Spinal cord (tissue), 10 donors: ENCODE results near the gene WDSUB1. TPM values are rescaled to one million over a fixed set of nuclear protein-coding genes. Genes with fewer than 3 reads are reported as not detected.

Experiments
- DNase-seq, 6 donors: peaks; one replicate each; pipeline versions ENCODE4 v3.0.0 to v3.0.0-alpha.2; 2013 to 2015; ENCODE audit warnings: low spot score in 6 of 6, low read depth in 4 of 6
- H3K27ac ChIP-seq: one replicate; pipeline ENCODE4 v1.5.1; 2013; ENCODE audit warnings: low read depth, low read length, control low read depth
- H3K27me3 ChIP-seq: one replicate; pipeline ENCODE4 v1.6.1; 2013; ENCODE audit warnings: low read length; ENCODE audit not compliant: control insufficient read depth, insufficient read depth
- H3K36me3 ChIP-seq: one replicate; pipeline ENCODE4 v1.6.1; 2013; ENCODE audit warnings: low read length; ENCODE audit not compliant: control insufficient read depth, insufficient read depth
- H3K4me1 ChIP-seq: one replicate; pipeline ENCODE4 v1.6.1; 2013; ENCODE audit warnings: low read length; ENCODE audit not compliant: control insufficient read depth, insufficient read depth
- H3K4me3 ChIP-seq: one replicate; pipeline ENCODE4 v1.5.1; 2013; ENCODE audit warnings: low read depth, low read length, control low read depth
- H3K9me3 ChIP-seq: one replicate; pipeline ENCODE4 v1.6.1; 2013; ENCODE audit warnings: low read length; ENCODE audit not compliant: control insufficient read depth, insufficient read depth
- WGBS: methylation state at CpG from one replicate; pipeline ENCODE4 v1.1.5; 2013; ENCODE audit warnings: missing lambda C conversion rate; ENCODE audit not compliant: insufficient coverage; 5-methylcytosine and 5-hydroxymethylcytosine counted together
- polyA plus RNA-seq, 2 donors: library from polyadenylated mRNA; unstranded; fragments of 120-200 nt; gene quantifications; one replicate each; pipeline ENCODE4 v1.2.1, GENCODE V29; 2013; ENCODE audit not compliant: insufficient read length in 2 of 2
- total RNA-seq, 2 donors: library from RNA; depleted of rRNA in 1 of 2; stranded (reverse); fragments of 120-200 nt in 1 of 2; fragments of >200 nt in 1 of 2; gene quantifications; one replicate each; pipeline versions ENCODE4 v1.2.3 to v1.2.4, GENCODE V29; 2013 to 2014
- donor health status: healthy.

The WDSUB1 gene
- total and polyA plus RNA-seq, 4 donors, result 10.4 to 14.6 (median 11.7) TPM

DNA sequence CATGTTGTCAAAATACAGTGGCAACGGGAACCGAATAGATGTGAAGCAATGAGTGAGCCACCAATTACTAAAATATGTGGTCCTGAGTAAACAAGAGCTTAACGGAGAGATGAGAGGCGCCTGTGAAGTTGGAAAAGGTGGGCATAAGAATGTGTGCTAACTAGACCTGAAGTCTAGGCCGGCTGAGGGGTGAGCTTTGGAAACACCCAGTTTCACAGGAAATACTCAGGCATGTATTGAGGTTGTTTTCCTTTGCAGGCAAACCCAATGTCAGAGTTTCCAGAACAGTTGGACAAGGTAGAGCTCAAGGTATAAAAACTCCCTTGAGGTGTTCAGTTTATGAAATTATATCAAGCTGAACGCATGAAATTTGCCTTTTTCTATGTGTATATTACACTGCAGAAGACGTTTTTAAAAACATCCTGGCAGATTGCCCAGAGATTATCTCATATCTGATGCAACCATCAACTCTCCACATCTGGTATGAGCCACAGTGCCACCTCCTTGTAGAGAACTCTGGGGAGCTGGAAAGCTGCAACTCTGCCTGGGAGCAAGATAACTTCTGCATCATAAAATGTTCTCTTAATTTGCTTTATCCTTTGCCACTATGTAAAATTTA lies 3.9 kb upstream of the WDSUB1 start:
- no peak overlapping the region for H3K4me3 ChIP-seq
- H3K27me3 ChIP-seq, result no peaks in the 10 kb centered on the region
- no peaks in the 10 kb centered on the region for H3K9me3 ChIP-seq
- DNase-seq, result peak in 2 of 6 donors; percentile 29 to 48
- 81% methylated on average over 6 of the region's 7 CpGs for WGBS
- no peak overlapping the region for H3K27ac ChIP-seq
- H3K4me1 ChIP-seq, result peaks cover 8% of the 10 kb centered on the region
- H3K36me3 ChIP-seq, result no peaks in the 10 kb centered on the region

DNA sequence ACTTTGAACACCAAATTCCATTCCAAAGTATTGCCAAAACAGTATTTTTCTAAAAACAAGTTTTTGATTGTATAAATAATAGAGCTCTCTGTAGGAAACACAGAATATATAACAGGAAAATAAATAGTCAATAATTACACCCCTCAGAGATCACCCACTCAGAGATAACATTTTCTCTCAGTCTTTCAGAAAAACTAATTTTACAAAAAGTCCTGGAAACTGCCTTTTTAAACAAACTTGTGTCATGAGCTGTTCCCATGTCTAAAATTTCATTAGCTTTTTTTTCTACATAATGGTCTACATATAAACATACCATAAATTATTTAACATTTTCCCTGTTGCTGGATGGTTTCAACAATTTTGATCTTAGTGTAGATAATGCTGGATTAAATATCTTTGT lies 1.2 kb upstream of the WDSUB1 start:
- Histone ChIP-seq H3K36me3 (no peaks in the 10 kb centered on the region), H3K27me3 (no peaks in the 10 kb centered on the region), H3K9me3 (no peaks in the 10 kb centered on the region), H3K27ac (no peak overlapping the region), H3K4me1 (peaks cover 10% of the 10 kb centered on the region), H3K4me3 (no peak overlapping the region)
- no peak for DNase-seq

DNA sequence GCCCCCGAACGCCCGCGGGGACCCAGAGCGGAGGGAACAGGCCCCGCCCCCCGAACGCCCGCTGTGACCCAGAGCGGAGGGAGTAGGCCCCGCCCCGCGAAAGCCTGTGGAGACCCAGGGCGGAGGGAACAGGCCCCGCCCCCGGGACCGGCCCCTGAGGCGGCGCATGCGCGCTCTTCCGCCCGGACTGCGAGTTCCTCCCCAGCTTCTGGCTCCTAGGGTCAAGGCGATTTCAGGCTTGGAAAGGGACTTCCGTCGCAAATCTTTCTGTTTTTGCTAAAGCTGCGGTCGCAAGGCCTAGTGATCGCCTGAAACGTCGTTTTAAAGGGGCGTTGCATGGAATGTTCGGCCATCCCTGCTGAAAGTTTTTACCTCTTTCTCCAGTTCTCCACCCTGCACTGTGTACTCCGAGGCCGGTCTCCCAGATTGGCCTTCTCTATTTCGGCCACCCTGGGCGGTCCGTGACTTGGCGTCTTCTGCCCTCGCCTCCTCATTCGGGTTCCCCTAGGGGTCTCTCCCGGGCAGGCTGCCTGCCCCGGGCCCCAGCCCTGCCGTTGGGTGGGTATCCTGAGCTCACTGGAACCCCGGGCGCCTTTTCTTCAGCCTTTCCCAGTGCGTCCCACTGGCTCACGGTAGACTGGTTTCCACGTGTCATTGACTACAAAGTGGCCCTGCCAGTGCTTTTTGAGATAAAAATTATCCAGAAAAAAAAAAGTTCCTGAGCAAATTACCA lies 372 bp upstream of the WDSUB1 start:
- DNase-seq, result peak; percentile 91 to 98 (median 94)
- Histone ChIP-seq H3K36me3 (no peaks in the 10 kb centered on the region), H3K4me1 (peaks cover 10% of the 10 kb centered on the region), H3K27me3 (no peaks in the 10 kb centered on the region), H3K4me3 (peak overlapping the region; percentile 86), H3K27ac (peak overlapping the region; percentile 91), H3K9me3 (no peaks in the 10 kb centered on the region)
- under 1% methylated on average over 48 of the region's 50 CpGs for WGBS

DNA sequence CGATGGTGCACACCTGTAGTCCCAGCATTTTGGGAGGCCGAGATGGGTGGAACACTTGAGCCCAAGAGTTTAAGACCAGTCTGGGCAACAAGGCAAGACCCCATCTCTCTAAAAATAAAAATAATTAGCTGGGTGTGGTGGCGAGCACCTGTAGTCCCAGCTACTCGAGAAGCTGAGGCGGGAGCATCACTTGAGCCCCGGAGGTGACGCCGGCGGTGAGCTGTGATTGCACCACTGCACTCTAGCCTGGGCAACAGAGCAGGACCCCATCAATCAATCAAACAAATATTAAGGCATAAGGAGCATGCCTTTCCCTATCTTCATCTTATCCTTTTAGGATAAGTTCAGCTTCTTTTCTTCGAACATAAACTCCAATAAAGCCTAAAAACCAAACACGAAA lies 1.1 kb downstream of the WDSUB1 start:
- WGBS, result 84% methylated on average over 9 of the region's 11 CpGs
- H3K4me3 ChIP-seq, result peak overlapping the region; percentile 86
- no peaks in the 10 kb centered on the region for H3K36me3 ChIP-seq
- peak overlapping the region; percentile 91 for H3K27ac ChIP-seq
- peaks cover 10% of the 10 kb centered on the region for H3K4me1 ChIP-seq
- H3K27me3 ChIP-seq, result no peaks in the 10 kb centered on the region
- H3K9me3 ChIP-seq, result no peaks in the 10 kb centered on the region
- DNase-seq, result no peak

DNA sequence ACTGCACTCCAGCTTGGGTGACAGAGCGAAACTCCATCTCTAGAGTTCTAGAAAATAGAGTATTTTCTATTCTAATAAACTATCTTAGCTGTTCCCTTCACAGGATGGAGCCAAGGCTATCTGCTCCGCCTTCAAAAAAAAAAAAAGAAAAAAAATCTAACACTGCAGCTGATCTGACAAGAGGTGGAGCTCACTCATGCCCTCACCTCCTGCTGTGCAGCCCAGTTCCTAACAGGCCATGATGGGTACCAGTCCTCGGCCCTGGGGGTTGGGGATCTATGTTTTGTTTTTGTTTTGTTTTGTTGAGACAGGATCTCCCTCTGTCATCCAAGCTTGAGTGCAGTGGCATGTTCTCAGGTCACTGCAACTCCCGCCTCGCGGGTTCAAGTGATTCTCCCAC lies 3.0 kb downstream of the WDSUB1 start:
- WGBS, result 89% methylated on average over 3 of the region's 6 CpGs
- no peak overlapping the region for H3K4me3 ChIP-seq
- H3K27me3 ChIP-seq, result no peaks in the 10 kb centered on the region
- no peak overlapping the region for H3K27ac ChIP-seq
- H3K4me1 ChIP-seq, result peaks cover 10% of the 10 kb centered on the region
- no peaks in the 10 kb centered on the region for H3K36me3 ChIP-seq
- no peaks in the 10 kb centered on the region for H3K9me3 ChIP-seq
- no peak for DNase-seq

DNA sequence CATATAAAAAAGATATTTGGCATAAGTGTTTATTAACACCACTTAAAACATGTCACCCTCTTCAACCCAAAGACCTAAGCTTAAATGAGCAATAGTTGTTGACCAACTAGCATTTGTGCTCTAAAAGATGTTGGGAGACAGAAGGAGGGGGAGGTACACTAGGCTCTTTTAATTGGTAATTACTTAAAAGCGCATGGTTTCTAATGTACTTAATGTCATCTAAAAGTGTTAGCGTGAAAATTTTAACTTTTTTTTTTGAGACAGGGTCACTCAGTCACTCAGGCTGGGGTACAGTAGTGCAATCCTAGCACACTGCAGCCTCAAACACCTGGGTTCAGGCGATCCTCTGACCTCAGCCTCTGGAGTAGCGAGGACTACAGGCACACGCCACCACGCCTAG lies 5.5 kb downstream of the WDSUB1 start:
- Histone ChIP-seq H3K27me3 (no peaks in the 10 kb centered on the region), H3K9me3 (no peaks in the 10 kb centered on the region), H3K36me3 (no peaks in the 10 kb centered on the region), H3K4me3 (no peak overlapping the region), H3K27ac (no peak overlapping the region), H3K4me1 (peaks cover 8% of the 10 kb centered on the region)
- DNase-seq, result no peak
- 100% methylated on average over 2 of the region's 6 CpGs for WGBS

DNA sequence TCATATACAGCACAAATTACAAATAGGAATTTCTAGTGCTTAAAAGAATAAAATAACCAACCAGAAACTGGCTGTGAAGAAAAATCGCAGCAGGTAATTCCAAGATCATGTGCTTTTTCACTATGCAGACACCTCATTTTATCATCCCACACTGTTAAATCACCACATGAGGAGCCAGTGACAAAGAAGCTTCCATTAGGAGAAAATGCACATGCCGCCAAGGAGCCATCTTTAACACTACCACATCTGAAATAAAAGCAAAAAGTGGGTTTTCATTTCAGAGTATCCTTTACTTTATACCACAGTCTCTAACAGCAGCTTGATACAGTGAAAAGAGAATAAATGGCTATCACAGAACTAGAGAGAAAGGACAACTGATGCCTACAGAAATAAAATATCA lies 6.8 kb downstream of the WDSUB1 start:
- DNase-seq, result peak in 1 of 6 donors; percentile 55
- no peak overlapping the region for H3K27ac ChIP-seq
- H3K36me3 ChIP-seq, result no peaks in the 10 kb centered on the region
- no peaks in the 10 kb centered on the region for H3K27me3 ChIP-seq
- no peak overlapping the region for H3K4me3 ChIP-seq
- no peaks in the 10 kb centered on the region for H3K9me3 ChIP-seq
- no peaks in the 10 kb centered on the region for H3K4me1 ChIP-seq
- no CpG with 5 or more reads among the region's 2 CpGs for WGBS

DNA sequence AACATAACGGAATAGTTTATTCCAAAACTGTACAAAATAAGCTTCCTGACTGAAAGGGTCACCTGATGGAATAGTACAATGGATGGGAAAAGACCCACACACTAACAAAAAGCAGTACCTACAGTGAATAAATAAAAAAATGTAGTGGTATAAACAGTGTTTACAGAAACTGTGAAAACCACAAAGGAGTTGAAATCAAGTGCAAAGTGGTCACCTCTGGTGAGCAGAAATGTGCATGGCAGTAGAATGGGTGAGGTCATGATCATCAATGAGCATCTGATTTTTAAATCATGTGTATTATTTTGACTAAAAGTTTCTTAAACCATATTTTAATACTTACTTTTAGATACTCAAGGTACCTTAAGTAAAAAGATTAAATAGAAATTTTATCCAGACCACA lies 11.4 kb downstream of the WDSUB1 start:
- no peaks in the 10 kb centered on the region for H3K4me1 ChIP-seq
- H3K36me3 ChIP-seq, result no peaks in the 10 kb centered on the region
- no peak overlapping the region for H3K4me3 ChIP-seq
- no peak overlapping the region for H3K27ac ChIP-seq
- H3K27me3 ChIP-seq, result no peaks in the 10 kb centered on the region
- DNase-seq, result no peak
- H3K9me3 ChIP-seq, result no peaks in the 10 kb centered on the region
- WGBS, result no CpG with 5 or more reads among the region's 1 CpG

DNA sequence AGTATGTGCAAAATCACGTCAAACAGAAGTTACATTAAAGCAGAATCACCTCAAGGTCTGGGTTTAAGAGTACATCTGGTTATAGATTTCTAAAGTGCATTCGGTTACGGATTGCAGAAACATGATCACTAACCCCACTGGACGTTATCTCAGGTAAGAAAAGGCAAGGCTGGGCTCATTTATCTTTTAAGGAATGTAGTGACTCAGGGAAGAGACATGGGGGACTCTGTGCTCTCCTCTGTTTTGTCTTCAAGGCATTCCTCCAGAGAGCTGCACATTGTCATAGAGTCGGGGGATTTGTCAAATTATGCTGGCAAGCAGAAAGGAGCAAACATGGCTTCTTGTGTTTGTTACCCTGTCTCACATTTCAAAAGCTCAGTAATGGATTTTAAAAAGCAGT lies 14.3 kb downstream of the WDSUB1 start:
- no peak overlapping the region for H3K27ac ChIP-seq
- DNase-seq, result no peak
- H3K27me3 ChIP-seq, result no peaks in the 10 kb centered on the region
- H3K36me3 ChIP-seq, result no peaks in the 10 kb centered on the region
- H3K4me3 ChIP-seq, result no peak overlapping the region
- no peaks in the 10 kb centered on the region for H3K9me3 ChIP-seq
- 100% methylated on average over 3 of the region's 5 CpGs for WGBS
- H3K4me1 ChIP-seq, result no peaks in the 10 kb centered on the region

DNA sequence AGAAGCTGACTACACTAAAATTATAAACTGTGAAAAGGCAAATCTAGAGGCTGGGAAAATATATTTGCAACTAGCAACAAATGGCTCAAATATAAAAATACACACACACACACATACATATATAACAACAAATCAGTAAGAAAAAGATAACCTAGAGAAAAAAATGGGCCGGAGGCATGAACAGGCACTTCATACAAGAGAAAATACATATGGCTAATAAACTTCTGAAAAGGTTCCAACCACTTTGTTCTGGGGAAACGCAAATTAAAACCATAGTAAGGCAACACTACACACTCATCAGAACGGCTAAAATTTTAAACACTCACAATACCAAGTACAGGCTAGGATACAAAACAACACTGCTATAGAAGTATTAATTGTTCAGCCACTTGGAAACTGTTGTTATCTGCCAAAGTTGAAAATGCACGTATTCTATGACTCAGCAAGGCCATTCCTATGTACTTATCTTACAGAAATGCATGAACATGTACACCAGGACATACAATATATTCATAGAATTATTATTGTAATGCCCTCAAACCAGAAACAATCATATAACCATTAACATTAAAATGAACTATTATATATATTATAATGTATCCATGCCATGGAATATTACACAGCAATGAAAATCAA lies 15.6 kb downstream of the WDSUB1 start:
- no peaks in the 10 kb centered on the region for H3K9me3 ChIP-seq
- no peaks in the 10 kb centered on the region for H3K4me1 ChIP-seq
- H3K36me3 ChIP-seq, result no peaks in the 10 kb centered on the region
- H3K27ac ChIP-seq, result no peak overlapping the region
- no peak for DNase-seq
- H3K27me3 ChIP-seq, result no peaks in the 10 kb centered on the region
- WGBS, result no CpG with 5 or more reads among the region's 4 CpGs
- H3K4me3 ChIP-seq, result no peak overlapping the region
